Fibroblast of skin of scalp (primary cell): ENCODE measurements around the gene SNX8.
"Not testable (repeated sequence)": the region's sequence is repeated elsewhere in the genome, so short reads cannot be mapped to it uniquely, and the experiment has no call there.

Experiments used
- DNase-seq: peaks from one replicate; pipeline ENCODE4 v3.0.0-alpha.2; 2013

Gene SNX8

DNA sequence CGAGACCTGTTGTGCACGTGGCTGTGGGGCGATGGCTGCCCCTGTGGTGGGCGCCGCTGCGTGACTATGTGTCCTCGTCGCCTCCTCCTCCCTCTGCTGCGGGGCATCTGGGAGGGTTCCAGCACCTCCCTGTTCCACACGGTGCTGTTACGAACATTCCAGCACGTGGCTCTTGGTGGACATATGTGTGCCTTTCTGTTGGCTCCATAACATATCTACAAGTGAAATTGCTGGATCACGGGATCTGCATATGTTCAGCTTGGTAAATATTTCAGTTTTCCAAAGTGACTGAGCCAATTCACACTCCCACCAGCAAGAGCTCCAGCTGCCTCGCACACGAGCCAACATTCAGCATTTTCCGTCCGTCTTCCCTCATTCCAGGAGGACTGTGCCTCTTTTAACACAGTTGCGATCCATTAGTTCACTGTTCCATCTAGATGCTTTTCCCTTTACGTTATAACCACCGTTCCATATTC is 25.1 kb downstream of the SNX8 start:
- DNase-seq: no peak

DNA sequence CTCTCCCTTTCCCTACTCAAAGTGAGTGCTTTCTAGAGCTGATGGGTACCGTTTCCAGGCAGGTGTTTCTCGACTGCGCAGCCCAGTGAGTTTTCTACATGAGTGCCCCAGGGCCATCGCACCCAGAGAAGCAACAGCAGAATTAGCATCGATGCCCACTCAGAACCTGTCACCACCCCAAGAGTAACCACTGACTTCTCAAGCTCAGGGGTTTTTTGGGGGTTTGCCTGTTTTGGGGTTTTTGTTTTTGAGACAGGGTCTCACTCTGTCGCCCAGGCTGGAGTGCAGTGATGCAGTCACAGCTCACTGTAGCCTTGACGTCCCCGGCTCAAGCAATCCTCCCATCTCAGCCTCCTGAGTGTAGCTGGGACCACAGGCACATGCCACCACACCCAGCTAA is 25.7 kb downstream of the SNX8 start:
- no peak for DNase-seq

DNA sequence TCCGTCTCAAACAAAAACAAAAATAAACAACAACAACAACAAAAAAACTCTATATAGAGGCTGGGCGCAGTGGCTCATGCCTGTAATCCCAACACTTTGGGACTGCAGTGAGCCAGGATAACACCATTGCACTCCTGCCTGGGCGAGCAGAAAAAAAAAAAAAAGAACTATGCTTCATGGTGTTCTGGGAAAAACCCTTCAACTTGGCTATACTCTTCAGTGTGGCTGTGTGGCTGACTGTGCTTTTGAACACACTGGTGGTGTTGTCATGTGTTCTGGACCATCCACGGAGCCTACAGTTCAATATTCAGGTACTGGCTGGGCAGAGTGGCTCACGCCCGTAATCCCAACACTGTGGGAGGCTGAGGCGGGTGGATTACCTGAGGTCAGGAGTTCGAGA is 26.5 kb downstream of the SNX8 start:
- no peak for DNase-seq

DNA sequence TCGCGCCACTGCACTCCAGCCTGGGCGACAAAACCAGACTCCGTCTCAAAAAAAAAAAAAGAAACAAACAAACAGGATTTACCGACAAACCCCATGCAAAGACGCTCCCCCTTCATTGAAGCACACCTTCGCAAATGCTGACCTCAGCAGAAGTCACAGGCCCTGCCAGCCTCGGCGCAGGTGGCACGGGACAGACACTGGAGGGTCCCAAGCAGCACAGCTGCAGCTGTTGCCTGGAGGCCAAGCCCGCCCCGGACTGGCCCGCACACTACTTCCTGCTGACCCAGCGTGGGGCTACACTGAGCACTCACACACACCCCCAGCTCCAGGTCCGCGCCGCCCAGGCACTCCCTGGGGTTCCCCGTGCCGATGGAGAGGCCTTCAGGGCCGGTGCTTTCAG is 31.2 kb downstream of the SNX8 start:
- no peak for DNase-seq

GRCh38 chr7:2282185-2282751 is 32.0 kb downstream of the SNX8 start:
- no peak for DNase-seq

GRCh38 chr7:2281541-2281940 is 32.7 kb downstream of the SNX8 start:
- peak; percentile 31 for DNase-seq

GRCh38 chr7:2280424-2280823 is 33.8 kb downstream of the SNX8 start:
- DNase-seq: no peak

- DNase-seq: no peak
Measured at GRCh38 chr7:2279896-2280295, 34.3 kb downstream of the SNX8 start.

GRCh38 chr7:2278026-2278425 is 36.2 kb downstream of the SNX8 start:
- no peak for DNase-seq

- DNase-seq: no peak
Measured at GRCh38 chr7:2276107-2276506, 38.1 kb downstream of the SNX8 start.

DNA sequence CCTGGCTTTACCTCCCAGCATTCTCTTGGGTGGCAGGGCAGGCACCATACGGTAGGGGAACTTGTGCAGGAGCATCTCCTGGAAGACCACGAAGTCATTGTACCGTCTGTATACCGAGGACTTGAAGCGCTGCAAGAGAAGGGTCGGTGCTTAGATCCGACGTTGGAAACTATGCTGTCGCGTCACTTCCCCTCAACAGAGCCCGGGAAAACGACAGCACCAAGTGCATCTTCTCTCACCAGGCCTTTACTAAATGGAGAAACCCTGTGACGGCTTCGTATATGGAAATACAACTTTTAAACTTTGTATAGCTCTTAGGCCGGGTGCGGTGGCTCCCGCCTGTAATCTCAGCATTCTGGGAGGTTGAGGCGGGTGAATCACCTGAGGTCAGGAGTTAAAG is 39.1 kb downstream of the SNX8 start:
- no peak for DNase-seq

DNA sequence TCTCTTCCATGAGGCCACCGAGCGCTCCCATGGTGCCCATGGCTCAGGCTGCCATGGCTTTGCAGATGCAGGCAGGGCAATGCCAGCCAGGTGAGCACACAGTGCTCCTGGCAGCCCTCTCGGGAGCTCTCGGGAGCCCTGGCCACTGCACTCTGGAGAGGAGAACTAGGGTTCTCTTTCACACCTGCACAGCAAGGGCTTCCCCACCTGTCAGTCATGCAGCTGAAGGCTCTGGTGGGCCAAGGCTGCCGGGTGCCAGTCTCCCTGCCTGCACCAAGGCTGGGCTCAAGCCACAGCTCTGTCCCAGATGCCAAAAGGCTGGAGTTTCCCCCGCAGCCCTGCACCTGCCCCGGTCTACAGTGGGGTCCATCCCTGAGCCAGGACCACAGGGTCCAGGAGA is 39.6 kb downstream of the SNX8 start:
- no peak for DNase-seq

GRCh38 chr7:2273866-2274265 is 40.4 kb downstream of the SNX8 start:
- no peak for DNase-seq

- no peak for DNase-seq
Measured at GRCh38 chr7:2272031-2272430, 42.2 kb downstream of the SNX8 start.

- no peak for DNase-seq
Measured at GRCh38 chr7:2271273-2272026, 42.8 kb downstream of the SNX8 start.

DNA sequence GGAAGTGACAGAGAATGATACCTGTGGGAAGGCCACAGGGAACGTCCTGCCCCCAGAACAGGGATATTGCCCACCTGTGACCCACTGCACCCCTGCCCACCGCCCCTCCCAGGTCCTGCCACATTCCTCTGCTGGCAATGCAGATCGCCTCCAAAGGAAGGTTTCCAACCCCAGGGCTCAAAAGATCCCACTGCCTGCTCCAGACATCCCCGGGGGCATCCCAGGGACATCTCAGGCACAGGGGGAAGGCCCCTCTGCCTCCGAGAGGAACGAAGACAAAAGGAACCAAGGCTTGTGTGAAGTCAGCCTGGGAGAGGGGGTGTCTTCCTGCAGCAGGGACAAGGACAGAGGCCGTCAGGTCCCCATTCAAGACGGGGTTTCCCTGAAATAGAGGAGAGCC is 43.7 kb downstream of the SNX8 start:
- DNase-seq: no peak

- DNase-seq: no peak
Measured at GRCh38 chr7:2269991-2270460, 44.2 kb downstream of the SNX8 start.

DNA sequence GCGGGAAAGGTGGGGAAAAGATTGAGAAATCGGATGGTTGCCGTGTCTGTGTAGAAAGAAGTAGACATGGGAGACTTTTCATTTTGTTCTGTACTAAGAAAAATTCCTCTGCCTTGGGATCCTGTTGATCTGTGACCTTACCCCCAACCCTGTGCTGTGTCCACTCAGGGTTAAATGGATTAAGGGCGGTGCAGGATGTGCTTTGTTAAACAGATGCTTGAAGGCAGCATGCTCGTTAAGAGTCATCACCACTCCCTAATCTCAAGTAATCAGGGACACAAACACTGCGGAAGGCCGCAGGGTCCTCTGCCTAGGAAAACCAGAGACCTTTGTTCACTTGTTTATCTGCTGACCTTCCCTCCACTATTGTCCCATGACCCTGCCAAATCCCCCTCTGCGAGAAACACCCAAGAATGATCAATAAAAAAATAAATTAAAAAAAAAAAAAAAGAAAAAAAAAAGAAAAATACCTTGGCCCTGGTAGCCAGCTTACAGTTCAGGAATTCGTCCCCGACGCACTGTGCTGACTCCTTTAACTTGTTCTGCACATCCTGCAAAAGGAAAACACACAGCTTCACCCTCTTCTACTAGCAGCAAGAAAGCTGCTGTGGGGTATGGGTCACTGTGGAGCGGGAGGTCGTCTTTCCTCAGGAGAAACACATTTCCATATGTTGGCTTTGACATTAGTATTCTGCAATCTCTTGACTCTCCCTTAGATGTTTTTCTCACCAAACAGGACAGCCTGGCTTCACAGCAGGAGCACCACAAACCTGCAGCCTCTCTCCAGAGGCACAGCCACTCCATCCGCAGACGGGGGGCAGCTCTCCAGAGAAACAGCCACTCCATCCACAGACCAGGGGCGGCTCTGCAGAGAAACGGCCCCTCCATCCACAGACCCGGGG is 44.9 kb downstream of the SNX8 start:
- not testable (repeated sequence) for DNase-seq

GRCh38 chr7:2266911-2267310 is 47.3 kb downstream of the SNX8 start:
- no peak for DNase-seq

DNA sequence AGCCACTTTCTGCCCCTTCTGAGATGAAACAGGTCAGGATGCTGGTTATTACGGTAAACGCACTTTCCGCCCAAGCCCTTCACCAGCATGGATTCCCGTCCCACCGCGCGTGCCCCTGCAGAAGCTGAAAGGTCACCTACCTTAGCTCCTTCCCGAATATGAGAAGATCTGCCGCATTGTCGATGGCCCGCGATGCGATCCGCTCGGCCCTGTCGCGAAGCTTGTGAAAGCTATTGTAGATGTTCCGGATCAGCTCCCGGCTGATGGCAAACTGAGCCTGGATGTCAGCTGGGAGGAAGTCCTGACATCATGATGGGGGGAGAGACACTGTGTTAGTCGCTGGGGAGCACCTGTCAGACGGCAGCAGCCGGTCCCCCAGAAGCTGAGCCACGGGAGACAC is 50.1 kb downstream of the SNX8 start:
- DNase-seq: no peak

- DNase-seq: no peak
Measured at GRCh38 chr7:2263176-2263575, 51.1 kb downstream of the SNX8 start.

GRCh38 chr7:2261611-2262010 is 52.6 kb downstream of the SNX8 start:
- no peak for DNase-seq

DNA sequence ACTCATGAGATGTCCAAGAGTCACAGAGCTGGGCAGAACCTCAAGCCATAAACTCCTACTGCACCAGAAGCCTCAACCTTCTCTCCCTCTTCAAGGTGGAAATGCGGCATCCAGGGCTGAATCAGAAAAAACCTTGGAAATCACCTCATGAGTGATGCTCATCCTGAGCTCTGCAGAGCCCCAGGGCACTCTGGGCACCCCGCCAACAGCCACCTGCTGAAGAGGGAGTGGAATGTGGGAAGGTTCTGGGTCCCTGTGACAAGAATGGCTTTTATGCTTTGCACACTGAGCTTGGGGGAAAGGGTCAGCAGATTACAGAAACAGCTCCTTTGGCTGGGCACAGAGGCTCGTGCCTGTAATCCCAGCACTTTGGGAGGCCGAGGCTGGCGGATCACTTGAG is 53.4 kb downstream of the SNX8 start:
- no peak for DNase-seq
